Upper lobe of left lung (tissue), 4 donors: ENCODE measurements around the gene MYLK2.

Experiments
- EP300 ChIP-seq, 4 donors: sonication (generic); formaldehyde crosslinking; IDR thresholded peaks; one replicate each; pipeline ENCODE4 v1.5.1; 2017; ENCODE audit warnings: antibody characterized with exemption in 4 of 4, control low read depth in 2 of 4
- POLR2A ChIP-seq, 4 donors: fragments of 450-650 bp; IDR thresholded peaks; one replicate each; pipeline ENCODE4 v1.5.1; 2016 to 2017; ENCODE audit warnings: antibody characterized with exemption in 4 of 4, mild to moderate bottlenecking in 2 of 4
- POLR2AphosphoS5 ChIP-seq, 2 donors: sonication (generic); formaldehyde crosslinking; IDR thresholded peaks; one replicate each; pipeline ENCODE4 v1.5.1; 2017; ENCODE audit warnings: antibody characterized with exemption in 2 of 2
- TF ChIP-seq, protein P1 (sequence below), 6 experiments: fragments of 450-650 bp in 4 of 6; fragments of 200-600 bp in 2 of 6; sonication (generic) in 2 of 6; IDR thresholded peaks; one replicate each; pipeline ENCODE4 v1.5.1; 2016 to 2019; ENCODE audit warnings: antibody characterized with exemption in 6 of 6

DNA sequence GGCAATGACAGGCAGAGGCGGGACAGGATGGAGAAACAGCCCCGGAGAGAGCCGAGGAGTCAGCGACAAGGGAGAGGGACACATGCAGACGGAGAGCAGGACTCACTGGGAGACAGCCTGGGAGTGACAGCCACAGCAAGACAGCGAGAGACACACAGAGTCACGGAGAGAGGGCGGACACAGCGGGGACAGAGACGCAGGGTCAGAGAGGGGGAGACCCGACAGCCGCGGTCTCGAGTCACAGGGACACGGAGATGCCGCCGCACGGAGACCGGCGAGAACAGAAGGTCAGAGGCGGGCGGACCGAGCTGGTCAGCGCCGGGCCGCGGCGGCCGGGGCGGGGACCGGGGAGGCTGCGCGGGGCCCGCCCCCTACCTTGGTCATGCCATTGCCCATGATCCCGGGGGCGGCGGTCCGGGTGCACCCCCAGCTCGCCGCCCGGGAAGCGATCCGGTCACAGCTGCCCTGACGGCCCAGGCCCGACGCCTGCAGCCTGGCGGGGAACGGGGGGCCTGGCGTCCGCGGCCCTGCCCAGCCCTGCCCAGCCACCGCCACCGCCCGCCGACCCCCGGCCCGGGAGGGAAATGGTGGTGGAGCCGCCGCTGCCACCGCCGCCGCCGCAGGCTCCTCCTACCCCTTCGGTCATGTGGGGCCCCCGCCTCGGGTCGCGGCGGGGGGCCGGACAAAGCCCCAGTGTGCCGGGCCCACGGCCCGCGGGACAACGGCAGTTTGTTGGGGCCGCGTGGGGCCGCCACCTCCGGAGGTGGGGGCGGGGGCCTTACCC, 51.0 kb downstream of the MYLK2 start, which contains the start of the genes DUSP15 and TTLL9:
- TF ChIP-seq, protein P1, sequence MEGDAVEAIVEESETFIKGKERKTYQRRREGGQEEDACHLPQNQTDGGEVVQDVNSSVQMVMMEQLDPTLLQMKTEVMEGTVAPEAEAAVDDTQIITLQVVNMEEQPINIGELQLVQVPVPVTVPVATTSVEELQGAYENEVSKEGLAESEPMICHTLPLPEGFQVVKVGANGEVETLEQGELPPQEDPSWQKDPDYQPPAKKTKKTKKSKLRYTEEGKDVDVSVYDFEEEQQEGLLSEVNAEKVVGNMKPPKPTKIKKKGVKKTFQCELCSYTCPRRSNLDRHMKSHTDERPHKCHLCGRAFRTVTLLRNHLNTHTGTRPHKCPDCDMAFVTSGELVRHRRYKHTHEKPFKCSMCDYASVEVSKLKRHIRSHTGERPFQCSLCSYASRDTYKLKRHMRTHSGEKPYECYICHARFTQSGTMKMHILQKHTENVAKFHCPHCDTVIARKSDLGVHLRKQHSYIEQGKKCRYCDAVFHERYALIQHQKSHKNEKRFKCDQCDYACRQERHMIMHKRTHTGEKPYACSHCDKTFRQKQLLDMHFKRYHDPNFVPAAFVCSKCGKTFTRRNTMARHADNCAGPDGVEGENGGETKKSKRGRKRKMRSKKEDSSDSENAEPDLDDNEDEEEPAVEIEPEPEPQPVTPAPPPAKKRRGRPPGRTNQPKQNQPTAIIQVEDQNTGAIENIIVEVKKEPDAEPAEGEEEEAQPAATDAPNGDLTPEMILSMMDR (IDR thresholded peaks at IDR 0.05), result no peak
- TF ChIP-seq POLR2A (IDR thresholded peaks at IDR 0.05), result peak in 1 of 4 donors; percentile 28
- no peak for TF ChIP-seq POLR2AphosphoS5 (IDR thresholded peaks at IDR 0.05)
- no peak for TF ChIP-seq EP300 (IDR thresholded peaks at IDR 0.05)
